Stimulated activated naive B cell treated with anti-CD40 and anti-IgM and Interleukin-4, amounts not matched to agents 10 μg/mL and 1 μg/mL and 100 μg/mL, for 72 hours (primary cell): ENCODE data around the gene NMRK2.
"Not testable (repeated sequence)": the region's sequence is repeated elsewhere in the genome, so short reads cannot be mapped to it uniquely, and the experiment has no call there.

Source experiments
- ATAC-seq, 2 donors: fragments of 150-1000 bp; cut with Tn5 transposase; replicated peaks; 2 replicates each; pipeline ENCODE4 v1.10.0; 2021; ENCODE audit warnings: moderate library complexity in 1 of 2
- DNase-seq: peaks from one replicate; pipeline ENCODE4 v3.0.0; 2021
- H3K27ac Mint-ChIP-seq: one replicate; pipeline ENCODE4 v1.8.0; 2022; ENCODE audit warnings: mild to moderate bottlenecking, mixed read lengths
- H3K27me3 Mint-ChIP-seq, 2 donors: one replicate each; pipeline ENCODE4 v1.8.0; 2022; ENCODE audit warnings: mixed read lengths in 2 of 2
- H3K36me3 Mint-ChIP-seq, 2 donors: one replicate each; pipeline ENCODE4 v1.8.0; 2022; ENCODE audit warnings: mixed read lengths in 2 of 2, mild to moderate bottlenecking in 1 of 2
- H3K4me1 Mint-ChIP-seq, 2 donors: one replicate each; pipeline ENCODE4 v1.8.0; 2022; ENCODE audit warnings: mixed read lengths in 2 of 2, mild to moderate bottlenecking in 1 of 2
- H3K4me3 Mint-ChIP-seq, 2 donors: one replicate each; pipeline ENCODE4 v1.8.0; 2022; ENCODE audit warnings: mild to moderate bottlenecking in 2 of 2, mixed read lengths in 2 of 2, moderate library complexity in 1 of 2
- H3K9me3 Mint-ChIP-seq, 2 donors: one replicate each; pipeline ENCODE4 v1.8.0; 2022; ENCODE audit warnings: mixed read lengths in 2 of 2, mild to moderate bottlenecking in 1 of 2

The NMRK2 gene

DNA sequence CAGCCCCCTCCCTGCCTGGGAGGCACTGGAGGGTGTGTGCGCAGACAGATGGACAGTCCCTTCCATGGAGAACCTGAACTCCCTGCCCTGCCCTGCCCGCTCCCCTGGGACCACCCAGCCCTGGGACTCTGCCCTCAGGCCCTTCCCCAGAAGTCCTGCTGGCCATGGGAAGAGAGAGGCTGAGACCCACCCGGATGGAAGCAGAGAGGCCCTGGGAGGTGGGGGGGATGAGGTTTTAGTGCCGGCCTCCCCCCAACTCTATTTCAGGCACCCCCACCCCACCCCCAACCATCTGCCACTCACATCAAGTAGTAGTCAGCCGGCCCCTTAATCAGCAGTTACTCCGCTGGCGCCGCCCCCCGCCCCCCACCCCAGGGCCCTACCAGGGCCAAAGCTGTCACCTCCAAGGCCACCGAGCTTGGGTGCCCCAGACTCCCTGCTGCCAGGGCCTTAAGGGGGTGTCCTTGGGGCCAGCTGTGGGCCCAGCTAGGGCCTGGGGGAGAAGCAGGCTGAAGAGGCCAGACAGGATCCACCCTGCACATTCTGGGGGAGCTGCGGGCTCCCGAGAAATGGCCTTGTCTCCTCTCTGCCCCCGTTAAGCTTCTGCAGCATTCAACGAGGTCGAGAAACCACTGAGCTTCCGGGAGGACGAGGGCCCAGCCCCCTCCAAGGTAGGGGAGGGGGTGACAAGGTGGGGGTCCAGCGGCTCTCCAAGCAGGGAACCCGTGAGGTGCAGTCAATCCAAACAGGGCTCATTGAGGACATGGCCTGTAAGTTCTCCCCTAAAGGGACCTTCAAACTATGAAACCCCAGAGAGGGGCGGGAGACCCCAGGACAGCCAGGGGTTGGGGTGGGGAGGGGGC is 17.4 kb downstream of the NMRK2 start:
- Mint-ChIP-seq H3K4me1 (peaks cover 5 to 12% of the 10 kb centered on the region in 2 donors), H3K27me3 (peaks cover 0 to 6% of the 10 kb centered on the region in 2 donors), H3K4me3 (no peak overlapping the region), H3K9me3 (no peaks in the 10 kb centered on the region), H3K27ac (peak overlapping the region; percentile 51), H3K36me3 (peaks cover 3 to 7% of the 10 kb centered on the region in 2 donors)
- DNase-seq (no peak), ATAC-seq (no peak)

DNA sequence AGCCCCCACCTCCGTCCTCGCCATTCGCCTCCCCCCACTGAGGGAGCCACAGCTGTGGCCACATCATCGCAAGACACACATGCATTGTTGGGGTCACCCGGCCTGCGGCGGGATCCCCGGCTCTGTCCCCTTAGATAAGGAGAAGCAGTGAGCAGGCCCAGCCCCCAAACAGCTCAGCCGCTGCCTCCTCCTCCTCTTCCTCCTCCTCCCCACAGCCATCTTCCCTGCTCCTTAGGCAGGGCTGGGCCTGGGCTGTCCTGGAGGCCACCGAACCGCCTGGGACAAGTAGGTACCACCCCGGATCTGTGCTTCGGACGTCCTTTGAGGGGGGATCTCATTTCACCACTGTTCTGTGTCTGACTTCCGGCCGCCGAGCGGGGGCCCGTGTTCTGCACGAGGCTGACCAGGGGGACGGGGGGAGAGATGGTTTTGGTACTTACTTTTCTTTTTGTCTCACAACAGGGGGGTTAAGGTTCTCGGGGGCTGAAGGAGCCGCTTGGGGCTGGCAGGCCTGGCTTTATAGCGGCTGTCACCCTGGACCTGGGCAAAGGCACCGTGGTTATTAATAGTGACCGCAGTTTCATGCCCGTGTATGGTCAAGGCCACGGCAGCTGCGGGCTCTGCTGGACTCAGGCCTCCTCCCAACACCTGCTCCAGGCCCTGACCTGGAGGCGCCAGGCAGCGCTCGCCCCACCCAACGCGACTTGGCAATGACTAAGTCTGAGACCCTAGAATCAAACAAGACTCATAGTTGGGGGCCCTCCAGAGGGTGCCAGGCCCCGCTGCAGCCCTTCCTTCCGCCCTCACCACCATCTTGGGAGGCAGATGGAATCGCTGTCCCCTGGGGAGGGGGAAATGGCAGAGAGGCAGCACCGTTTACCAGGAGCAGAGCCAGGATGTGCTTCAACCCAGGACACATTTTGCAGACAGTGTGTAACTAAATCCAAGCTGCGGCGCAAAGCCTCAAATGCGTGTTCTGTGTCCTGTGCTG is 18.3 kb downstream of the NMRK2 start:
- no peak overlapping the region for H3K27ac Mint-ChIP-seq
- ATAC-seq, result peak; percentile 49 to 56

DNA sequence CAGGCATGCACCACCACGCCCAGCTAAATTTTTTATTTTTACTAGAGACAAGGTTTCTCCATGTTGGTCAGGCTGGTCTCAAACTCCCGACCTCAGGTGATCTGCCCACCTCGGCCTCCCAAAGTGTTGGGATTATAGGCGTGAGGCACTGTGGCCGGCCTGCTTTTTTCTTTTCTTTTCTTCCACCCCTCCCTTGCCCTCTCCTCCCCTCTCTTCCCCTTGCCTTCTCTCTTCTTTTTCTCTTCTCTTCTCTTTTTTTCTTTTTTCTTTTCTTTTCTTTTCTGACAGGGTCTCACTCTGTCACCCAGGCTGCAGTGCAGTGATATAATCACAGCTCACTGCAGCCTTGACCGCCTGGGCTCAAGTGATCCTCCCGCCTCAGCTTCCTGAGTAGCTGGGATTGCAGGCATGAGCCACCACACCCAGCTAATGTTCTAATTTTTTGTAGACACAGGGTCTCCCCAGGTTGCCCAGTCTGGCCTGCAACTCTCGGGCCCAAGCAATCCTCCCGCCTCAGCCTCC is 19.9 kb downstream of the NMRK2 start:
- Mint-ChIP-seq H3K36me3 (peaks cover 15 to 19% of the 10 kb centered on the region in 2 donors), H3K4me1 (peaks cover 5 to 13% of the 10 kb centered on the region in 2 donors)
- H3K27ac Mint-ChIP-seq, DNase-seq, H3K9me3 Mint-ChIP-seq, H3K27me3 Mint-ChIP-seq, H3K4me3 Mint-ChIP-seq, ATAC-seq: not testable (repeated sequence)

More for the DNA sequence above, 18.3 kb downstream of the NMRK2 start:
- H3K9me3 Mint-ChIP-seq, result no peaks in the 10 kb centered on the region
- DNase-seq, result no peak
- peak overlapping the region; percentile 42 to 44 for H3K4me3 Mint-ChIP-seq
- peaks cover 10% of the 10 kb centered on the region in 2 donors for H3K36me3 Mint-ChIP-seq
- peaks cover 0 to 6% of the 10 kb centered on the region in 2 donors for H3K27me3 Mint-ChIP-seq
- H3K4me1 Mint-ChIP-seq, result peaks cover 5 to 13% of the 10 kb centered on the region in 2 donors

DNA sequence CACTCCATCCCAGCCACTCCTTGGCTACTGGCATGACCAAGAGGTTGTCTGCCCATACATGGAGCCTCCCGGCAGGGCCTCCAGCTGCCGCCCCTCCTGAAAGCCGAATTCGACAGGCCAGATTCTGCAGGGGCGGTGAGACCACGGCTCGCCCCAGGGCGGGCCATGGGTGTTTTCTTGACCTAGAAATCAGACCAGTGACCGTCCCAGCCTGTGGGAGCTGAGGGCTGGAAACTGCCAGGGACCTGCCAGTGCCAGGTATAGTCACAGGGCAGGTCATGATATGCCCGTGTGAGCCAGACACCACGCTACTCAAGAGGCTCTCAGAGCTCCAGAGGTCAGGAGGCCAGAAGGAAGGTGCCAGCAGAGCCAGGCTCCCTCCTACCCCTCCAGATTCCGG is 21.2 kb downstream of the NMRK2 start:
- peaks cover 5 to 13% of the 10 kb centered on the region in 2 donors for H3K4me1 Mint-ChIP-seq
- no peak for ATAC-seq
- H3K4me3 Mint-ChIP-seq, result no peak overlapping the region
- DNase-seq, result no peak
- peaks cover 20 to 23% of the 10 kb centered on the region in 2 donors for H3K36me3 Mint-ChIP-seq
- no peak overlapping the region for H3K27ac Mint-ChIP-seq
- no peaks in the 10 kb centered on the region for H3K9me3 Mint-ChIP-seq
- peaks cover 0 to 6% of the 10 kb centered on the region in 2 donors for H3K27me3 Mint-ChIP-seq

DNA sequence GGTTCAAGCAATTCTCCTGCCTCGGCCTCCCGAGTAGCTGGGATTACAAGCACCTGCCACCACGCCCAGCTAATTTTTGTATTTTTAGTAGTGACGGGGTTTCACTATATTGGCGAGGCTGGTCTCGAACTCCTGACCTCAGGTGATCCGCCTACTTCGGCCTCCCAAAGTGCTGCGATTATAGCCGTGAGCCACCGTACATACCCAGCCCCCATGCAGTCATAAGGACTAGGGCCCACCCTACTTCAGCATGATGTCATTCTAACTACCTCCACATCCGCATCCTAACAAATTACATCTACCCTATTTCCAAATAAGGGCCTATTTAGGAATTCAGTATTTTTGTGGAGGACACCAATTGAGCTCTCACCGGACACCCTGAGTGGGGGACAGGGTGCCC is 22.4 kb downstream of the NMRK2 start:
- H3K4me3 Mint-ChIP-seq, ATAC-seq, H3K9me3 Mint-ChIP-seq, H3K27me3 Mint-ChIP-seq, H3K27ac Mint-ChIP-seq, DNase-seq: not testable (repeated sequence)
- H3K4me1 Mint-ChIP-seq, result peaks cover 5 to 13% of the 10 kb centered on the region in 2 donors
- H3K36me3 Mint-ChIP-seq, result peaks cover 20 to 23% of the 10 kb centered on the region in 2 donors

DNA sequence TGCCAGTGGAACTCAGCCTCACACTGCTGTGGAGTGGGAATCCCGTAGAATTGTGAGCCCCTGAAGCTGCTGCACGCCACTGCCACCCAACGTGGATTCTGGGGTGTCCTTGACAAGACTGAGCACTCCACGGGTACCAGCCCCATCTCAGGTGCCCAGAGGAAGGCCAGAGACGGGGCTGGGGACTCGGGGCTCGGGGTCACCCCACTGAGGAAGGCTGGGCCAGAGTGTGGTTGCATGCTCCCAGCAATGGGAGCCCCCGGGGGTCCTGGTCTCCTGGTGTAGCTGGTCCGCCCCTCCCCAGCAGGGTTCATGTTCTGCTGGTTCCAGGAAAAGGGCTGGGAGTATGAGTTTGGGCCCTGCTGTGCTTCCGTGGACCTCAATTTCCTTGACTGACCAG is 22.8 kb downstream of the NMRK2 start:
- H3K27ac Mint-ChIP-seq, result no peak overlapping the region

DNA sequence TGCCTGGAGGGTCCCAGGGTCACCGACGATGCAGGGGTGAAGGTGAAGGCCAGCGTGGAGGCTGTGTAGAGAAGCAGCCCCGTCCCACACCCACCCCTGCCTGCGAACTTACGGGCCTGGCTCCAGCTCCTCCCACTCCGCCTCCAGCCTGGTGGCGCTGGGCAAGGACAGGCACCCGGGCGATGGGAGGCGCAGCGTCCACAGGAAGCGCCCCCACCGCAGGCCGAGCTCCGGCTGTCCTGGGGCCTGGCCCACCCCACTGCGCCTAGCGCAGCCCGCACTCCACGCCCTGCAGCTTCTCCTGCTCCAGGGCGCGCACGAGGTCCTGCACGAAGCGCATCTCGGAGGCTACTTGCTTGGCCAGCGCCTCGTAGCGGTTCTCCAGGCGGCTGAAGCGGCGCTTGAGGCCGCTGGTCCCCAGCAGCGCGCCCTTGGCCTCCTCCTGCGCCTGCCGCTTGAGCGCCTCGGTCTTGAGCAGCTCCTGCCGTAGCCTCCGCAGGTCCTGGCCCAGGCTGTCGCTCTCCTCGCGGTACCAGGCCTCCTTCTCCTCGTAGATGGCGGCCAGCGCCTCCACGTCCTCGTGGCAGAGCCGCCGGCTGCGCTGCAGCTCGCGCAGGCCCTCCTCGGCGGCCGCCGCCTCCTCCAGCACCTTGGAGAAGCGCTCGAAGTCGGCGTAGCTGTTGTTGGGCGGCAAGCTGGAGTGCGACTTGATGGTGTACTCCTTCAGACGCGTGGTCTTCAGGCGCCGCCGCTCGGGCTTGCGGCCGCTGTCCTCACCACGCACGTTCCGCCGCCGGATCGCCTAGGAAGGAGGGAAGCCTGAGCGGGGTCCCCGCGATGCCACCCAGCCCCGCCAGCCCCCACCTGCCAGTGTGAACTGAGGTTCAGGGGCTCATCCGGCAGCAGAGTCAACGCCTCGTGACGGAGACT is 26.2 kb downstream of the NMRK2 start:
- Mint-ChIP-seq H3K4me1 (peaks cover 0 to 3% of the 10 kb centered on the region in 2 donors), H3K36me3 (peaks cover 38 to 39% of the 10 kb centered on the region in 2 donors), H3K27me3 (no peaks in the 10 kb centered on the region), H3K9me3 (no peaks in the 10 kb centered on the region), H3K27ac (no peak overlapping the region), H3K4me3 (no peak overlapping the region)
- no peak for ATAC-seq
- DNase-seq, result no peak

More for the DNA sequence above, 22.8 kb downstream of the NMRK2 start:
- Mint-ChIP-seq H3K4me3 (no peak overlapping the region), H3K36me3 (peaks cover 20 to 23% of the 10 kb centered on the region in 2 donors), H3K4me1 (peaks cover 5 to 12% of the 10 kb centered on the region in 2 donors), H3K27me3 (peaks cover 0 to 6% of the 10 kb centered on the region in 2 donors), H3K9me3 (no peaks in the 10 kb centered on the region)
- DNase-seq (no peak), ATAC-seq (no peak)

DNA sequence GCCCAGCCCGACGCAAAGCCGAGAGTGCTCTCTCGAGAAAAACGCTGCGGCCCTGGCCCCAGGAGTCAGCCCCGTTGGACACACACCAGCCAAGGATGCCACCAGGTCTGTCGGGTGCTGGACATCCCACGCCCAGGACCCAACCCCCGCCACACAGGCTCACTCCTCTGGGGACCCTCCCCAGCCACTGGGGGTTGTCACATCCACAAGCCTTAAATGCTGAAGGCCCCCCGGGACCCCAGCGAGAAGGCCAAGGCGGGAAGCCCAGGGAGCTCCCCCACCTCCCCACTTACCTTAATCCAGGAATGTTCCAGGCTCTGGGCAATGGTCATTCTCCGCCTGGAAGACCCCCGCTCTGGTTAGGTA is 26.9 kb downstream of the NMRK2 start:
- Mint-ChIP-seq H3K9me3 (no peaks in the 10 kb centered on the region), H3K27ac (no peak overlapping the region)

DNA sequence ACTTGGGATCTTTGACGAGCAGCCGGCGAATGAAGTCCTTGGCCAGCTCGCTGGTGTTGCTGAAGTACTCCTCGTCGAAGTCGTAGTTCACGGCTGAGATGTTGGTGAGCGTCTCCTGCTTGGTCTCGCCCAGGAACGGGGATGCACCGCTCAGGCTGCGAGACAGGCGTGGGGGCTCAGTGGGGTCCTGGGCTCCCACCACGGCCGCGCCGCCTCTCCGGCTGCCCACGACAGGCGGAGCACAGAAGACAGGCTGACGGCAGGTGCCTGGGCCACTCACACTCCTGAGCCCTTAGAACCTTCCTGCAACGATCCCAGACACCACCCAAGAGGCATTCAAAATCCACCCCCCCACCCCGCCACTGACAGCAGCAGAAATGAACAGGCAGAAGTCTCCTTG is 28.1 kb downstream of the NMRK2 start:
- H3K27me3 Mint-ChIP-seq, result no peaks in the 10 kb centered on the region
- H3K4me3 Mint-ChIP-seq, result no peak overlapping the region
- DNase-seq (no peak), ATAC-seq (no peak)
- no peaks in the 10 kb centered on the region for H3K4me1 Mint-ChIP-seq
- no peak overlapping the region for H3K27ac Mint-ChIP-seq
- peaks cover 35 to 39% of the 10 kb centered on the region in 2 donors for H3K36me3 Mint-ChIP-seq
- no peaks in the 10 kb centered on the region for H3K9me3 Mint-ChIP-seq

More for the DNA sequence above, 26.9 kb downstream of the NMRK2 start:
- Mint-ChIP-seq H3K36me3 (peaks cover 40% of the 10 kb centered on the region in 2 donors), H3K4me3 (no peak overlapping the region), H3K4me1 (peaks cover 0 to 3% of the 10 kb centered on the region in 2 donors), H3K27me3 (no peaks in the 10 kb centered on the region)
- DNase-seq (no peak), ATAC-seq (no peak)

DNA sequence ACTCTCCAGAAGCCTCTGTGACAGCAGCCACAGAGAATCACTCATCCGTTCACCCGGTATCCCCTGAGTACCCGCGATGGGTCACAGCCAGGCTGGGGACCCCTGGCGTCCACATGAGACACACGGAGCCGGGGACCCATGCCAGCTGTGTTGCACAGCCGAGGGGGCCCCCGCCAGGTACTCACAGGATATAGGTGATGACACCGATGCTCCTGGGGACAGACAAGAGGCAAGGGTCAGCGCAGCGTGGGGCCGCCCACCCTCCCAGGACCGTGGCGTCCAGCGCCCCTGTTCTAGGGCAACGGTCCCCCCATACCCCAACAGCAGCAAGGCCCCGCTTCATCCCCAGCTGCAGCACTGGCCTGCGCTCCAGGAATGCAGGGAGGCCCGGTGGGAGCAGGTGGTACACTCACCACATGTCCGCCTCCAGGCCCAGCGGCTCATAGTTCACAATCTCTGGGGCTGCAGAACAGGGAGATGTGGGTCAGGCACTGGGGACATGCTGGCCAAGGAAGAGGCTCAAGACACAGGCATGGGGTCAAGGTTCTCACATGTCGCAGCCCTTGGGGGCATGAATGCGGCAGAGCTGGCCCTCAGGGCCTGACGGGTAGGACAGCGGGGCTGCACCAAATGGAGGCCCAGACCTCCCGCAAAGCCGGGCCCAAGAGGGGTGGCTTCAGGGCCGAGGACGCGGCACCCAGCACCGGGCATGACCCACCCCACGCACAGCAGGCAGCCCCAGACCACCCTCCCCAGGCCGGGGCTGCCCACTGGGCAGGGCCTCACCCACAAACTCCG is 30.8 kb downstream of the NMRK2 start:
- H3K9me3 Mint-ChIP-seq, result no peaks in the 10 kb centered on the region
- peaks cover 28 to 38% of the 10 kb centered on the region in 2 donors for H3K36me3 Mint-ChIP-seq
- ATAC-seq (no peak), DNase-seq (no peak)
- no peak overlapping the region for H3K4me3 Mint-ChIP-seq
- H3K27me3 Mint-ChIP-seq, result no peaks in the 10 kb centered on the region
- peaks cover 5 to 12% of the 10 kb centered on the region in 2 donors for H3K4me1 Mint-ChIP-seq
- H3K27ac Mint-ChIP-seq, result no peak overlapping the region

DNA sequence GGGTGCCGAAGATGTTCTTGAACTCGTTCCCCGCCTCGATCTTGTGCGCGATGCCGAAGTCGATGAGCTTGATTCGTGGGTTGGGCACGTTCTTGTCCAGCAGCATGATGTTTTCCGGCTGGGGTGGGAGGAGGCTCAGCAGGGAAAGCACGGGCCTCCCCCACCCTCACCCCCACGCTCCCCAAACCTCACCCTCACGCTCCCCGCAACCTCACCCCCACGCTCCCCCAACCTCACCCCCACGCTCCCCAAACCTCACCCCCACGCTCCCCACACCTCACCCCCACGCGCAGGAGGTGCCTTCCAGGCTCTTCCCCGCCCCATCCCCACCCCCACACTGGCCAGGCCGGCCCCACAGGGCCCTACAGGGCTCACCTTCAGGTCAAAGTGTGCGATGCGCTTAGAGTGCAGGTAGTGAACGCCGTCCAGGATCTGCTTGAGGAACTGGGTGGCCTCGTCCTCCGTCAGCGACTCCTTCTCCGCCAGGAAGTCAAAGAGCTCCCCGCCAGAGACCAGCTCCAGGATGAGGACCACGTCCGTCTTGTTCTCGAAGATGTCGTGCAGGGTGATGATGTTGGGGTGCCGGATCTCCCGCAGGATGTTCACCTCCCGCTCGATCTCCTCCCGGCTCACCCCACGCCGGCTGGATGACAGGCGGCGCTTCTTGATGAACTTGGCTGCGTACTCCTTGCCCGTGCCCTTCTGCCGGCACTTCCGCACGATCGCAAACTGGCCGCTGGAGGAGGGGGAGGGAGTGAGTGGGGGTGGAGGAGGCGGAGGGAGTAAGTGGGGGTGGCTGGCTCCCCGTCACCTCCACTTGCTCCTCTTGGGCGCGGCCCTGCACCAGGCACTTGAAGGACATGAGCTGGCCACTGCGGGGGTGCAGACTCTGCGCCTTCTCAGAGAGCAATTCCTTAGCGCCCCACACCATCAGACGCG is 31.7 kb downstream of the NMRK2 start:
- Mint-ChIP-seq H3K36me3 (peaks cover 28 to 41% of the 10 kb centered on the region in 2 donors), H3K27me3 (no peaks in the 10 kb centered on the region), H3K9me3 (no peaks in the 10 kb centered on the region), H3K4me3 (no peak overlapping the region), H3K4me1 (peaks cover 7 to 20% of the 10 kb centered on the region in 2 donors), H3K27ac (no peak overlapping the region)
- DNase-seq (no peak), ATAC-seq (no peak)
